Testis (tissue), 3 donors: Measurements from ENCODE around the gene GINS2. TPM values are rescaled to one million over a fixed set of nuclear protein-coding genes. Genes with fewer than 3 reads are reported as not detected.

Source experiments
- DNase-seq: peaks from one replicate; pipeline ENCODE4 v3.0.0-alpha.2; 2019
- H3K27ac ChIP-seq, 2 donors: fragments of 200-600 bp; sonication (generic); one replicate each; pipeline ENCODE4 v1.5.1; 2019
- H3K27me3 ChIP-seq: fragments of 200-600 bp; sonication (generic); one replicate; pipeline ENCODE4 v1.5.1; 2019
- H3K36me3 ChIP-seq: fragments of 200-600 bp; sonication (generic); one replicate; pipeline ENCODE4 v1.5.1; 2017; ENCODE audit warnings: low read depth; ENCODE audit errors: missing control alignments
- H3K4me1 ChIP-seq: fragments of 200-600 bp; sonication (generic); one replicate; pipeline ENCODE4 v1.5.1; 2019
- H3K4me3 ChIP-seq, 2 donors: fragments of 200-600 bp; sonication (generic); one replicate each; pipeline ENCODE4 v1.5.1; 2017 to 2019
- H3K9me3 ChIP-seq: fragments of 200-600 bp; sonication (generic); one replicate; pipeline ENCODE4 v1.5.1; 2017
- POLR2A ChIP-seq: fragments of 450-650 bp; IDR thresholded peaks from one replicate; pipeline ENCODE4 v1.6.1; 2017; ENCODE audit warnings: antibody characterized with exemption, mild to moderate bottlenecking, moderate library complexity
- WGBS, 2 donors: methylation state at CpG; one replicate each; pipeline ENCODE4 v1.1.5; 2018; 5-methylcytosine and 5-hydroxymethylcytosine counted together
- intact Hi-C: fragments of 100-400 bp; cut with DNase I; formaldehyde crosslinking; loops from one replicate; pipeline ENCODE4 v1.15.1; 2023; ENCODE audit warnings: low total_unique reads
- polyA plus RNA-seq: library from polyadenylated mRNA; stranded (reverse); fragments of 350-450 nt; fragmentation: Illumina TruSeq; extraction: RNeasy Lipid Tissue Mini Kit (QIAGEN cat#74804); gene quantifications from one replicate; pipeline ENCODE4 v1.2.3, GENCODE V29; 2014; ENCODE audit warnings: low read depth, low replicate concordance; ENCODE audit not compliant: insufficient read depth
- total RNA-seq, 2 donors: library from RNA; depleted of rRNA; stranded (reverse); fragments of >200 nt; gene quantifications; one replicate each; pipeline ENCODE4 v1.2.3, GENCODE V29; 2016
- TF ChIP-seq, protein P1 (sequence below), 3 experiments: fragments of 450-650 bp in 2 of 3; fragments of 200-600 bp in 1 of 3; sonication (generic) in 1 of 3; IDR thresholded peaks; one replicate each; pipeline ENCODE4 v1.5.1; 2016 to 2019; ENCODE audit warnings: antibody characterized with exemption in 3 of 3, mild to moderate bottlenecking in 2 of 3, moderate library complexity in 1 of 3

Gene GINS2
- total and polyA plus RNA-seq, 3 donors from 2014 or later, result 8.9 to 13.8 (median 11.8) TPM

DNA sequence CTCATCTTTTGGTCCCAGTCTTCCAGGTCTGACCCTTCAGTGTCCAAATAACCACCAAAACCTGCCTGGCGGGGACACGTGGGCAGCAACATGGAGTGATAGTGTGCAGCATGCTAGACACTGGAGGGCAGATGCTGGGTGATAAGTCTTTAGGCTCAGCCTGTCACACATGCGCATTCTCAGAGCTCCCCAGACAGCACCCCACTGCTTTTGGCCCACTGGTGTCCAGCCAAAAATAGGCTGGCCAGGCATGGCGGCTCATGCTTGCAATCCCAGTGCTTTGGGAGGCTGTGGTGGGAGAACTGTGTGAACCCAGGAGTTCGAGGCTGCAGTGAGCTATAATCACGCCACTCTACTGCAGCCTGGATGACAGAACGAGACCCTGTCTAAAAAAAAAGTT, 12.3 kb downstream of the GINS2 start:
- intact Hi-C loops, result no loop called here
- no peak for TF ChIP-seq POLR2A
- TF ChIP-seq, protein P1, sequence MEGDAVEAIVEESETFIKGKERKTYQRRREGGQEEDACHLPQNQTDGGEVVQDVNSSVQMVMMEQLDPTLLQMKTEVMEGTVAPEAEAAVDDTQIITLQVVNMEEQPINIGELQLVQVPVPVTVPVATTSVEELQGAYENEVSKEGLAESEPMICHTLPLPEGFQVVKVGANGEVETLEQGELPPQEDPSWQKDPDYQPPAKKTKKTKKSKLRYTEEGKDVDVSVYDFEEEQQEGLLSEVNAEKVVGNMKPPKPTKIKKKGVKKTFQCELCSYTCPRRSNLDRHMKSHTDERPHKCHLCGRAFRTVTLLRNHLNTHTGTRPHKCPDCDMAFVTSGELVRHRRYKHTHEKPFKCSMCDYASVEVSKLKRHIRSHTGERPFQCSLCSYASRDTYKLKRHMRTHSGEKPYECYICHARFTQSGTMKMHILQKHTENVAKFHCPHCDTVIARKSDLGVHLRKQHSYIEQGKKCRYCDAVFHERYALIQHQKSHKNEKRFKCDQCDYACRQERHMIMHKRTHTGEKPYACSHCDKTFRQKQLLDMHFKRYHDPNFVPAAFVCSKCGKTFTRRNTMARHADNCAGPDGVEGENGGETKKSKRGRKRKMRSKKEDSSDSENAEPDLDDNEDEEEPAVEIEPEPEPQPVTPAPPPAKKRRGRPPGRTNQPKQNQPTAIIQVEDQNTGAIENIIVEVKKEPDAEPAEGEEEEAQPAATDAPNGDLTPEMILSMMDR (IDR thresholded peaks at IDR 0.05), result no peak
- no peaks in the 10 kb centered on the region for H3K27me3 ChIP-seq
- DNase-seq, result no peak
- H3K36me3 ChIP-seq, result no peaks in the 10 kb centered on the region
- 87 to 94% methylated on average over 7 of the region's 7 CpGs for WGBS, 2 donors
- H3K9me3 ChIP-seq, result no peaks in the 10 kb centered on the region
- H3K4me1 ChIP-seq, result peaks cover 21% of the 10 kb centered on the region
- H3K27ac ChIP-seq, result no peak overlapping the region
- H3K4me3 ChIP-seq, result no peak overlapping the region

DNA sequence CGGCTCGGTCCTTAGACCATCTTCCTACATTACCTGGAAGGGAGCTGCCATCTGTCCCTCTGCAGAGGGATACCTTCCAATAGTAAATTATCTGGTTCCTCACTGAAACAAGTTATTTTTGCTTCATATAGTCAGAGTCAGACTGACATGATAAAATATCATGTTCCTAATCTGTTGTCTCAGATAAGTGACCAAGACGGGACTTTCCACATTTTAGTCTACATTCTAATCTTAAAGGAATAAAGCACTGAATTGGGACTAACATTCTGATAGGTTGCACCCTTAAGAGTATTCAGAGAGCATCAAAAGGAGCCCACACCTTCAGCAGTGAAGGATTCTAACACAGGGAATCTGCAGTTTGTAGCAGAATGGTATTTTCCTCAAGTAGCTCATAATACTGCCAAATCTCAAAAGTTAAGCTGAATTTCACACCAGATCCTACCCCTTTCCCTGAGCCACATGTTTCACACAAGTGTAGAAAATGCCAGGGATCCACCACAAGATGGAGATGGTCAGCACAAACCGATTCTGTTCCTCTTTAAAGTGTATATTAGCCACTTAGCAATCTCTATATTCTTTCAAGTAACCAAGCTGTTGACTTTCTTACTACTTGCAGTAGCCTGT, 13.4 kb downstream of the GINS2 start:
- peaks cover 21% of the 10 kb centered on the region for H3K4me1 ChIP-seq

DNA sequence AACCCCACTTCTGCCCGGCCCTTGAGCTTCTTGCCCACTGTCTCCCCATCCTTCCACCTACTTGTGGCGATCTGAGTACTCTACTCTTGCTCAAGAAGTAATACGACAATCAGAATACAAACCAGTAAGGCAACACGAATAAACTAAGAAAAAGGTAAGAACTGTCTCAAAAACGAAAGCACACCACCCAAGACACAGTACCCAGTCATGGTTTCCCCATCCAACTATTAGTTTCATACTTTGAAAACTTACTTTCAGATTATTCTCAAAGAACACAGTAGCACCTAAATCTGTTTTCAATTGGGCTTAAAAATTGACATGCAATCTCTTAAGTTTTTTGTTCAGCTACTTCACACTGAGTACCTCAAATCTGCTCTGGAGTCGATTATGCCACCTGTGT, 13.9 kb downstream of the GINS2 start:
- no peak for TF ChIP-seq POLR2A
- TF ChIP-seq, protein P1 (IDR thresholded peaks at IDR 0.05), result no peak
- no peak for DNase-seq
- WGBS, 2 donors, result 81 to 86% methylated on average over 6 of the region's 6 CpGs
- no peaks in the 10 kb centered on the region for H3K9me3 ChIP-seq
- no peaks in the 10 kb centered on the region for H3K36me3 ChIP-seq
- no peak overlapping the region for H3K4me3 ChIP-seq
- intact Hi-C loops, result no loop called here
- peak overlapping the region; percentile 60 to 73 for H3K27ac ChIP-seq
- no peaks in the 10 kb centered on the region for H3K27me3 ChIP-seq
- peaks cover 21% of the 10 kb centered on the region for H3K4me1 ChIP-seq

More for the DNA sequence above, 13.4 kb downstream of the GINS2 start:
- no peaks in the 10 kb centered on the region for H3K27me3 ChIP-seq
- H3K9me3 ChIP-seq, result no peaks in the 10 kb centered on the region
- intact Hi-C loops, result no loop called here
- no peak for TF ChIP-seq POLR2A
- TF ChIP-seq, protein P1 (IDR thresholded peaks at IDR 0.05), result peak in 1 of 3 experiments; percentile 15
- H3K36me3 ChIP-seq, result no peaks in the 10 kb centered on the region
- H3K4me3 ChIP-seq, result no peak overlapping the region
- no peak for DNase-seq
- no peak overlapping the region for H3K27ac ChIP-seq
- WGBS, 2 donors, result 76 to 79% methylated on average over 4 of the region's 4 CpGs

DNA sequence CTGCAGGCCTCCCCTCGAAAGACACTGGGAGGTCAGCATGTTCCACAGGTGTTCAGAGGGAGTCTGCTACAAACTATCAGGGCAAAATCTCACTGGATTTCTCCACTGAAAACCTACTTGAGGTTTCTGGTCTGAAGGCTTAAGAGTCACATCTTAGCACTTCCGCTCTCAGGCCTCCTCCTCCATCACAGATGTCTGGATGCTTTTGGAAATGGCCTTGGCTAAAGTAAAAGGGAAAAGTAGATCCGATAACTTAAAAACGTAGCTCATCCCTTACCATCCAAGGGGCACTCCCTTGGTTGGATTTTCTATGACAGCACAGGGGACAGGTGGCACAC, 14.4 kb downstream of the GINS2 start:
- WGBS, 2 donors, result 36 to 48% methylated on average over 4 of the region's 4 CpGs
- peaks cover 21% of the 10 kb centered on the region for H3K4me1 ChIP-seq
- H3K9me3 ChIP-seq, result no peaks in the 10 kb centered on the region
- intact Hi-C loops, result no loop called here
- DNase-seq, result no peak
- H3K4me3 ChIP-seq, result no peak overlapping the region
- H3K36me3 ChIP-seq, result no peaks in the 10 kb centered on the region
- H3K27me3 ChIP-seq, result no peaks in the 10 kb centered on the region
- peak overlapping the region; percentile 60 to 73 for H3K27ac ChIP-seq
- TF ChIP-seq, protein P1 (IDR thresholded peaks at IDR 0.05), result no peak
- no peak for TF ChIP-seq POLR2A
